Measurements from ENCODE around the gene NCBP1. TPM values are rescaled to one million over a fixed set of nuclear protein-coding genes. Genes with fewer than 3 reads are reported as not detected.

The NCBP1 gene
- total and polyA plus RNA-seq, 7 donors, result 7.8 to 20.2 (median 15.9) TPM

DNA sequence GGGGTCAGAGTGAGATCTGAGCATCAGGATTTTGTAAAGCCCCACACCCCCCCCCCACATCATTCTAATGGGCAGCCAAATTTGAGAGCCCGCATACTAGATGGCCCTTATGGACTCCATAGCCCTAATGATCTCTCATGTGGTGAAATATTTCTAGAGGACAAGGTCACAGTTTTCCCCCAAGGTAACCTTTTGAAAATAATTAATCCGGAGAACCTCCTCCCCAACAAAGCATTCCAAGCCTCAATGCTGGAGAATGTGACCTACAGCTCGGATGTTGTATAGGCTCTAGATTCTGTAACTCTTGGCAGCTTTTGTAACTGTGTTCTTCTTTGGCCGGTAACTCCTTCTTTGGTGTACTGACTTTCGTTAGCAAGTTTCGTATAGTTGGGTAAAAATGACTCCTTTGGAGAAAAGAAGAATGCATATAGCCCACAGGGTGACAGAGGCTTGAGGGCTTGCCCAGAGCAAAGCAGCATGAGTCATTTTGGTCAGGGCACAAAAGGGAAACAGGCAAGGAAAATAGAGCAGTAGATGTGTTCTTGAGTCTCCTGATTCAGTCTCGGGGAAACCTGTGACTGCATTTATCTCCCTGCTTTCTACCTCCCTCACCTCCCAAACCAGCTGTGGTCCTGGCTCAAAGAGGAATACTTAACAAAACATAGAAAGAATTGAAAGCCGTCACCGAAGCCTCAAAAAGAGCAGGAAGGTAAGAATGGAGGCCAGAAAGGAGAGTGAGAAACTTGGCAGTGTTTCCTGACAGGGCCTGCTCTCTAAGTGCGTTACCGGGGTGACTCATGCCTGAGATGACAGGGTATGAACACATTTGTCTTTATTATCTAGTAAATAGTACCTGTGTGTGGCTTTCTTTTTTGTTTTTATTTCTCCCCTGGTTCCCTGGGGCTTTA, 70.1 kb downstream of the NCBP1 start:
- Histone ChIP-seq H3K27me3 (no peaks in the 10 kb centered on the region), H3K36me3 (no peaks in the 10 kb centered on the region), H3K4me1 (peaks cover 0 to 14% (median 9%) of the 10 kb centered on the region in 4 donors), H3K9me3 (no peaks in the 10 kb centered on the region), H3K4me3 (no peak overlapping the region), H3K27ac (peak overlapping the region; percentile 51 to 76 (median 63))
- WGBS, 2 donors, result 74 to 85% methylated on average over 11 of the region's 11 CpGs
- intact Hi-C loops (cut with DNase I), result no loop called here
- TF ChIP-seq POLR2A (IDR thresholded peaks at IDR 0.05), result no peak
- TF ChIP-seq, protein P1, sequence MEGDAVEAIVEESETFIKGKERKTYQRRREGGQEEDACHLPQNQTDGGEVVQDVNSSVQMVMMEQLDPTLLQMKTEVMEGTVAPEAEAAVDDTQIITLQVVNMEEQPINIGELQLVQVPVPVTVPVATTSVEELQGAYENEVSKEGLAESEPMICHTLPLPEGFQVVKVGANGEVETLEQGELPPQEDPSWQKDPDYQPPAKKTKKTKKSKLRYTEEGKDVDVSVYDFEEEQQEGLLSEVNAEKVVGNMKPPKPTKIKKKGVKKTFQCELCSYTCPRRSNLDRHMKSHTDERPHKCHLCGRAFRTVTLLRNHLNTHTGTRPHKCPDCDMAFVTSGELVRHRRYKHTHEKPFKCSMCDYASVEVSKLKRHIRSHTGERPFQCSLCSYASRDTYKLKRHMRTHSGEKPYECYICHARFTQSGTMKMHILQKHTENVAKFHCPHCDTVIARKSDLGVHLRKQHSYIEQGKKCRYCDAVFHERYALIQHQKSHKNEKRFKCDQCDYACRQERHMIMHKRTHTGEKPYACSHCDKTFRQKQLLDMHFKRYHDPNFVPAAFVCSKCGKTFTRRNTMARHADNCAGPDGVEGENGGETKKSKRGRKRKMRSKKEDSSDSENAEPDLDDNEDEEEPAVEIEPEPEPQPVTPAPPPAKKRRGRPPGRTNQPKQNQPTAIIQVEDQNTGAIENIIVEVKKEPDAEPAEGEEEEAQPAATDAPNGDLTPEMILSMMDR (IDR thresholded peaks at IDR 0.05), result no peak
- TF ChIP-seq EP300 (IDR thresholded peaks at IDR 0.05), result no peak
- TF ChIP-seq POLR2AphosphoS5 (IDR thresholded peaks at IDR 0.05), result no peak
- no peak for DNase-seq

DNA sequence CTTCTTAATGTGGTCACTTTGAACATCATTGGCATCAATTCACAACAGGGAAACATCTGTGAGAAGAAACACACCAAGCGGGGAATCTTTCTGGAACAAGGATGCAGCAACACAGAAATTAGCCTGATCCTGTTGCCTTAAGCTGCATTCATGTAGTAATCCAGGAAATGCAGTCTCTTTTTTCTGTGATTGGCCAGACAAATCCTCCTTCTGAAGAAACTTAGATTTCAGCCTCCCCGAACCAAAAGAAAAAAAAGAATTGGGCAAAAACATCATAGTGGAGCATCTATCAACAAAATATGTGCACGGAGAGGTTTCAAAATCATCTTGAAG, 70.7 kb downstream of the NCBP1 start:
- Histone ChIP-seq H3K4me1 (peaks cover 0 to 14% (median 9%) of the 10 kb centered on the region in 4 donors), H3K27ac (peak overlapping the region; percentile 51 to 76 (median 63)), H3K36me3 (no peaks in the 10 kb centered on the region), H3K4me3 (no peak overlapping the region), H3K9me3 (no peaks in the 10 kb centered on the region), H3K27me3 (no peaks in the 10 kb centered on the region)
- no peak for DNase-seq
- 81 to 88% methylated on average over 3 of the region's 3 CpGs for WGBS, 2 donors
- intact Hi-C loops (cut with DNase I), result no loop called here
- TF ChIP-seq POLR2A (IDR thresholded peaks at IDR 0.05), result no peak
- TF ChIP-seq POLR2AphosphoS5 (IDR thresholded peaks at IDR 0.05), result no peak
- TF ChIP-seq, protein P1 (IDR thresholded peaks at IDR 0.05), result no peak
- TF ChIP-seq EP300 (IDR thresholded peaks at IDR 0.05), result no peak

DNA sequence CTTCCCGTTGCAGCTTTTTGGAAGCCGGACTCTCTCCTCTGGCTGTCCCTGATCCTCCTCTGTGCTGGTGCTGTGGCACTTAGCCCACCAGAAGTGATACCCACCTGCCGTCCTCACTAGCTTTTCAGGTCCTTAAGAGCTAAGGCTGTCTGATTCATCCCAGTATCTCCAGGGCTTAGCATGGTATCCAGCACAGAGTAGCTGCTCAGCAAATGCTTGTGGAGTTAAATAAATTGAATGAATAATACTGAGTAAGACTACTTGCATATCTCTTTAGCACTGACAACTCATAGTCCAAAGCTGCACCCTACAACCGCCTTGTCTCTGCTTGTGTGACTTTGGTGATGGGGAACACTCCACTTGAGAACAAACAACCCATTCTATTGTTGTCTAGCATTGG, 71.2 kb downstream of the NCBP1 start:
- H3K4me1 ChIP-seq, result peaks cover 0 to 14% (median 9%) of the 10 kb centered on the region in 4 donors
- 89 to 91% methylated on average over 4 of the region's 4 CpGs for WGBS, 2 donors
- H3K36me3 ChIP-seq, result no peaks in the 10 kb centered on the region
- H3K4me3 ChIP-seq, result no peak overlapping the region
- intact Hi-C loops (cut with DNase I), result no loop called here
- H3K27me3 ChIP-seq, result no peaks in the 10 kb centered on the region
- H3K9me3 ChIP-seq, result no peaks in the 10 kb centered on the region
- H3K27ac ChIP-seq, result peak overlapping the region in 2 of 4 donors; percentile 74 to 76
- TF ChIP-seq, protein P1 (IDR thresholded peaks at IDR 0.05), result no peak
- no peak for TF ChIP-seq EP300 (IDR thresholded peaks at IDR 0.05)
- no peak for TF ChIP-seq POLR2A (IDR thresholded peaks at IDR 0.05)
- no peak for TF ChIP-seq POLR2AphosphoS5 (IDR thresholded peaks at IDR 0.05)
- DNase-seq, result no peak

DNA sequence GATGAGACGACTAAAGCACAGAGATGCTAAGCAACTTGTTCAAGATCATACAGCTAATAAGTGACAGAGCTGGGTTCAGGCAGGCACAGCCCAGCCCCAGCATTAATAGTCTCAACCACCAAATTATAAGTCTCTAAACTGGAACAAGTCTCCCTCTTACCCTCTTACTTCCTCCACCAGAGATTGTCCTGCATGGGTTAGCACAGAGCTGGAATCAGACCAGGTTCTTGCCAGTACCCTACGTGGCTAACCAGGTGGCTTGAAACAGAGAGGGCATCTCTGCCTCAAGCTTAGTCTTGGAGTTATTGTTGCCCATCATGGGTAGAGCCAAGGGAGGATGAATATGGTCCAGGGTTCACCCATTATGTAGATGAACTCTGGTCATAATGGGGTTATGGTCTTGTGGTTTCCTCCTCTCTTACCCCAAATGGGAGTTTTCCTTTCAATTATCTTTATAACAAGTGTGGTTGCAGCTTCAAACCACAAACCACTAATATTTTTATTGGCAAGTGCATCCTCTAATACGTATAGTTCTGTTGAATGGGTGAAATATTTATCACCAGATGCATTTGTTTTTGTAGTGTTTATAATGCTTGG, 71.8 kb downstream of the NCBP1 start:
- peaks cover 0 to 14% (median 9%) of the 10 kb centered on the region in 4 donors for H3K4me1 ChIP-seq
- no peaks in the 10 kb centered on the region for H3K36me3 ChIP-seq
- no peak overlapping the region for H3K4me3 ChIP-seq
- intact Hi-C loops (cut with DNase I), result no loop called here
- TF ChIP-seq POLR2AphosphoS5 (IDR thresholded peaks at IDR 0.05) (no peak), POLR2A (IDR thresholded peaks at IDR 0.05) (no peak), EP300 (IDR thresholded peaks at IDR 0.05) (no peak)
- TF ChIP-seq, protein P1 (IDR thresholded peaks at IDR 0.05), result no peak
- DNase-seq, result no peak
- no peaks in the 10 kb centered on the region for H3K27me3 ChIP-seq
- WGBS, 2 donors, result 57 to 61% methylated on average over 3 of the region's 3 CpGs
- no peaks in the 10 kb centered on the region for H3K9me3 ChIP-seq
- H3K27ac ChIP-seq, result no peak overlapping the region

All from sigmoid colon (tissue), 7 donors.